Activated naive CD8-positive, alpha-beta T cell treated with anti-CD3 and anti-CD28 coated beads, Interleukin-2, amount 10 ng/mL, durations not matched to agents 7 days and 5 days (primary cell): ENCODE data around the gene DYNLT1. TPM values are rescaled to one million over a fixed set of nuclear protein-coding genes. Genes with fewer than 3 reads are reported as not detected.
A peak's percentile ranks its signal among the peaks of the same experiment; 100 is the strongest.
"Not testable (repeated sequence)": the region's sequence is repeated elsewhere in the genome, so short reads cannot be mapped to it uniquely, and the experiment has no call there.

ENCODE experiments used
- ATAC-seq: fragments of 150-1000 bp; cut with Tn5 transposase; one replicate; pipeline ENCODE4 v1.10.0; 2021; ENCODE audit warnings: low read depth, moderate library complexity
- POLR2A ChIA-PET: fragments of 350-600 bp; sonication (Branson Sonifier 250); formaldehyde crosslinking; loops from one replicate; lab custom pipeline; 2021; ENCODE audit warnings: antibody characterized with exemption; lab: Charles Lee
- DNase-seq: peaks from one replicate; pipeline ENCODE4 v3.0.0; 2021
- H3K27ac Mint-ChIP-seq: one replicate; pipeline ENCODE4 v1.8.0; 2022; ENCODE audit warnings: mild to moderate bottlenecking, mixed read lengths
- H3K27me3 Mint-ChIP-seq: one replicate; pipeline ENCODE4 v1.8.0; 2022; ENCODE audit warnings: mild to moderate bottlenecking, moderate library complexity, mixed read lengths
- H3K36me3 Mint-ChIP-seq: one replicate; pipeline ENCODE4 v1.8.0; 2021; ENCODE audit warnings: mild to moderate bottlenecking, mixed read lengths
- H3K4me1 Mint-ChIP-seq: one replicate; pipeline ENCODE4 v1.8.0; 2021; ENCODE audit warnings: mixed read lengths
- H3K4me3 Mint-ChIP-seq: one replicate; pipeline ENCODE4 v1.8.0; 2022; ENCODE audit warnings: mild to moderate bottlenecking, moderate library complexity, mixed read lengths
- H3K9me3 Mint-ChIP-seq: one replicate; pipeline ENCODE4 v1.8.0; 2021; ENCODE audit warnings: mixed read lengths
- total RNA-seq, 2 experiments: library from RNA; stranded (reverse); gene quantifications; one replicate each; pipeline ENCODE4 v1.2.3, GENCODE V29; 2021

DYNLT1 gene
- total RNA-seq, 2 experiments from 2014 or later, result 99.9 to 102 TPM

DNA sequence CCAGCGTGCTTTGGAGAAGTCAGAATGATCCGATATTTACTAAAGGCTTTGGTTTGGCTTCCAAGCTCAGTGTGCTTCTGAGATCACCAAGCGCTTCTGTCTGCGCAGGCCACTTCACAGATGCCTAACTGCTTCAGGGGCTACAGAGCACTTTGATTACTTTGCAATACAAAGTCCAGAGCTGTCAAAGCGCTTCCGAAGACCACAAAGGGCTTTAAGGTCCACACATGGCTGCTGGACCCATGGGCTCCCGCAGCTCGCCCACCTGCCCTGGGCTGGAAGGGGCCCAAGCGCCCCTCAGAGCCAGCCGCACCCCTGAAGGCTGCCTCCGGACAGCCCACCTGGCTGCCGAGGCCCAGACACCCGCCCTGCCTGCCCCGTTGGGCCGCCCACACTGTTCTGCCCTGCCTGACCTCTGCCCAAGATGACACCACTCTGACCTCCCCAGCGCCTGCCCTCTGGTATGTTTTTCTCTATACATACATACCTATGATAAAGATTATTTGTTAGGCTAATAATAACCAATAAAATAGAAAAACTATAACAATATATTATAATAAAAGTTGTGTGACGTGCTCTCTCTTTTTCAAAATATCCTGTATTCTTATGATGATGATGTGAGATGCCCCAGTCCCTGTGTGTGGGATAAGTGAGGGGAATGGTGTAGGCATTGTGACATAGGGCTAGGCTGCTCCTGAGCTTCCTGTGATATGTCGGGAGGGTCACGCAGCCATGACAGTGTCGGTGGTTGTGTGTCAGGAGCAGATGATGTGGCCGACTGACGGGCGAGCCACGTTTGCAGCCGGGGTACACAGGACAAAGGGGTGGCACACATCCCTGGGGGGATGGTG, 22.6 kb downstream of the DYNLT1 start:
- peaks cover 32% of the 10 kb centered on the region for H3K36me3 Mint-ChIP-seq

GRCh38 chr6:158620963-158621693, 23.4 kb downstream of the DYNLT1 start:
- POLR2A ChIA-PET, result interaction anchor here (1.2 kb wide), 1 partner anchor 62 kb away, joined by 3 read pairs; the partner anchor contains the start of gene TMEM181
- Mint-ChIP-seq H3K4me1 (peaks cover 3% of the 10 kb centered on the region), H3K4me3 (no peak overlapping the region), H3K36me3 (peaks cover 33% of the 10 kb centered on the region), H3K9me3 (no peaks in the 10 kb centered on the region), H3K27me3 (no peaks in the 10 kb centered on the region), H3K27ac (no peak overlapping the region)
- DNase-seq (no peak), ATAC-seq (no peak)

More for the DNA sequence above, 22.6 kb downstream of the DYNLT1 start:
- Mint-ChIP-seq H3K9me3 (no peaks in the 10 kb centered on the region), H3K27me3 (no peaks in the 10 kb centered on the region), H3K4me3 (no peak overlapping the region), H3K27ac (no peak overlapping the region), H3K4me1 (peaks cover 3% of the 10 kb centered on the region)
- no peak for ATAC-seq
- DNase-seq, result no peak
- POLR2A ChIA-PET, result no interaction called here

GRCh38 chr6:158619922-158620801, 24.4 kb downstream of the DYNLT1 start:
- Mint-ChIP-seq H3K4me3 (no peak overlapping the region), H3K27me3 (no peaks in the 10 kb centered on the region), H3K9me3 (no peaks in the 10 kb centered on the region), H3K36me3 (peaks cover 39% of the 10 kb centered on the region), H3K27ac (peak overlapping the region; percentile 36), H3K4me1 (peaks cover 3% of the 10 kb centered on the region)
- DNase-seq (no peak), ATAC-seq (no peak)
- POLR2A ChIA-PET, result interaction anchor here (1.2 kb wide), 1 partner anchor 61 kb away, joined by 3 read pairs; the partner anchor contains the start of gene TMEM181

DNA sequence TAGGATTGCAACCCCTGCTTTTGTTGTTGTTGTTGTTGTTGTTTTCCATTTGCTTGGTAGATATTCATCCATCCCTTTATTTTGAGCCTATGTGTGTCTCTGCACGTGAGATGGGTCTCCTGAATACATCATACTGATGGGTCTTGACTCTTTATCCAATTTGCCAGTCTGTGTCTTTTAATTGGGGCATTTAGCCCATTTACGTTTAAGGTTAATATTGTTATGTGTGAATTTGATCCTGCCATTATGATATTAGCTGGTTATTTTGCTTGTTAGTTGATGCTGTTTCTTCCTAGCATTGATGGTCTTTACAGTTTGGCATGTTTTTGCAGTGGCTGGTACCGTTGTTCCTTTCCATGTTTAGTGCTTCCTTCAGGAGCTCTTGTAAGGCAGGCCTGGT, 26.3 kb downstream of the DYNLT1 start:
- H3K36me3 Mint-ChIP-seq, result peaks cover 50% of the 10 kb centered on the region
- H3K9me3 Mint-ChIP-seq, H3K4me3 Mint-ChIP-seq, ATAC-seq, POLR2A ChIA-PET, H3K4me1 Mint-ChIP-seq, DNase-seq, H3K27ac Mint-ChIP-seq, H3K27me3 Mint-ChIP-seq: not testable (repeated sequence)

DNA sequence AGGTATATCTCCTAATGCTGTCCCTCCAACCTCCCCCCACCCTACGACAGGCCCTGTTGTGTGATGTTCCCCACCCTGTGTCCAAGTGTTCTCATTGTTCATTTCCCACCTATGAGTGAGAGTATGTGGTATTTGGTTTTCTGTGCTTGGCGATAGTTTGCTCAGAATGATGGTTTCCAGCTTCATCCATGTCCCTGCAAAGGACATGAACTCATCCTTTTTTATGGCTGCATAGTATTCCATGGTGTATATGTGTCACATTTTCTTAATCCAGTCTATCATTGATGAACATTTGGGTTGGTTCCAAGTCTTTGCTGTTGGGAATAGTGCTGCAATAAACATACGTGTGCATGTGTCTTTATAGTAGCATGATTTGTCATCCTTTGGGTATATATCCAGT, 29.9 kb downstream of the DYNLT1 start:
- H3K4me3 Mint-ChIP-seq, H3K4me1 Mint-ChIP-seq, H3K27me3 Mint-ChIP-seq, POLR2A ChIA-PET, H3K27ac Mint-ChIP-seq, H3K9me3 Mint-ChIP-seq, DNase-seq, ATAC-seq: not testable (repeated sequence)
- peaks cover 52% of the 10 kb centered on the region for H3K36me3 Mint-ChIP-seq

DNA sequence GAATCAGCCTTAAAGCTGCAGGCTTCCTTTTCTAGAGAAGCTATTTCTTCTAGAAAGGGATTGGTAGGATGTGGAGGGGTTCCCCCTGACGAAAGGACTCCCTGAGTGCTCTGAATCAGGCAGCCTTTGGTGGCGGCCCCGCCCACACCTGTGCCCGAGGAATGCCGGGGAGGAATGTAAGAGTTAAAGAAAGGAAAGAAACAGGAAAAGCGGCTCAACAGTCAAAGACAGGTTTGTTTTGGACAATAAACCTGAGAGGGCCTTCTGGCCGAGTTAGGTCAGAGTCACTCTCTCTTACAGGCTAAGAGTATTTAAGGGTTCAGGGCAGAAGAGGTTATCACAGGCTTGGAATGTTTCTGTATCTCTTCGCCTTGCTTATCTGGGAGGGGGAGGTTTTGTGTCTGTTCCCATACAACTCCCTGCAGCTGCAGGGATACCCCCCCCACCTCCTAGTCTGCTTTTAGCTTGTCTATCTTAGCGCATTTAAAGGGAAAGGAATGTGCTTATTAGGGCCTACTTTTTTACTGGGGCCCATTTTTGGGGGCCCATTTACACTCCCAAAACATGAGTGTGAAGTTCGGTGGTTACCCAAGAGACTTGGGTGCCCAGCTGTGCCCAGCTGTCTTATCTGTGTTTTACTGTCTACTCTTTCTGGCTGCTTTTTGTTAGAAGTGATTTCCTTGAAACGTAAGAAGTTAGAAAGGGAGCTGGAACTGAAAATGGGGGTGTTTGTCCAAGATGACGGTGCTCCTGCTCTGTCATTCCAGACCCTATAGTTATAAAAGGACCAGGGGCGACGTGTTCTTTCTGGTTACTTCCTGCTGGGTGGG, 32.8 kb downstream of the DYNLT1 start:
- Mint-ChIP-seq H3K4me3 (no peak overlapping the region), H3K4me1 (no peaks in the 10 kb centered on the region), H3K27ac (no peak overlapping the region), H3K27me3 (no peaks in the 10 kb centered on the region), H3K36me3 (peaks cover 34% of the 10 kb centered on the region), H3K9me3 (peaks cover 4% of the 10 kb centered on the region)
- ATAC-seq, result no peak
- POLR2A ChIA-PET, result interaction anchor here (1.1 kb wide), 1 partner anchor 163 kb away, joined by 5 read pairs; no protein-coding TSS in a partner anchor
- DNase-seq, result no peak

DNA sequence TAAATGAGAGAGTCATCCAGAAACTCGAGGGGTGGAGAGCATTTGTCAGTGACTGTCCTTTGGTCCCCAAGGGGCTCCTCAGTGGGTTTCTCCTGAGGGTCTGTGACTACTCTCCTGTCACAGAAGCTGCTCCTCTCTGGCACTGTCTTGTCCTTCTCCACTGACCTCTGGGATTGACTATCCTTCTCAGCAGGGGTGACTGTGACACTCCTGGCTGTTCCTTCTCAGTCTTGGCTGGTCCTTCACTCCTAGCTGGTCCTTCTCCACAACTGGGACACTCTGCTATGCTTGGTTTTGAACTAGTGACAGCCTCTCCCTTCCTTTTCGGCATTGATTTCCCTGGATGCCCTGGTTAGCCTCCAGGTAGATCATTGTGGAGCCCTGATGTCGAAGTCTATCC, 33.5 kb downstream of the DYNLT1 start:
- Mint-ChIP-seq H3K27ac (no peak overlapping the region), H3K4me1 (no peaks in the 10 kb centered on the region), H3K4me3 (no peak overlapping the region), H3K36me3 (peaks cover 28% of the 10 kb centered on the region), H3K9me3 (peaks cover 4% of the 10 kb centered on the region), H3K27me3 (no peaks in the 10 kb centered on the region)
- POLR2A ChIA-PET, result no interaction called here
- ATAC-seq, result no peak
- DNase-seq, result no peak

- H3K4me3 Mint-ChIP-seq, result no peak overlapping the region
- no peak overlapping the region for H3K27ac Mint-ChIP-seq
- POLR2A ChIA-PET, result no interaction called here
- no peaks in the 10 kb centered on the region for H3K4me1 Mint-ChIP-seq
- peaks cover 4% of the 10 kb centered on the region for H3K9me3 Mint-ChIP-seq
- peaks cover 27% of the 10 kb centered on the region for H3K36me3 Mint-ChIP-seq
- H3K27me3 Mint-ChIP-seq, result no peaks in the 10 kb centered on the region
- DNase-seq (no peak), ATAC-seq (no peak)
These were observed 34.1 kb downstream of the DYNLT1 start for GRCh38 chr6:158610319-158610968.

- Mint-ChIP-seq H3K27ac (no peak overlapping the region), H3K27me3 (no peaks in the 10 kb centered on the region), H3K9me3 (peaks cover 2% of the 10 kb centered on the region), H3K4me3 (no peak overlapping the region), H3K4me1 (no peaks in the 10 kb centered on the region), H3K36me3 (peaks cover 20% of the 10 kb centered on the region)
- no peak for DNase-seq
- no peak for ATAC-seq
- POLR2A ChIA-PET, result no interaction called here
These were observed 34.9 kb downstream of the DYNLT1 start for GRCh38 chr6:158609455-158610155.

DNA sequence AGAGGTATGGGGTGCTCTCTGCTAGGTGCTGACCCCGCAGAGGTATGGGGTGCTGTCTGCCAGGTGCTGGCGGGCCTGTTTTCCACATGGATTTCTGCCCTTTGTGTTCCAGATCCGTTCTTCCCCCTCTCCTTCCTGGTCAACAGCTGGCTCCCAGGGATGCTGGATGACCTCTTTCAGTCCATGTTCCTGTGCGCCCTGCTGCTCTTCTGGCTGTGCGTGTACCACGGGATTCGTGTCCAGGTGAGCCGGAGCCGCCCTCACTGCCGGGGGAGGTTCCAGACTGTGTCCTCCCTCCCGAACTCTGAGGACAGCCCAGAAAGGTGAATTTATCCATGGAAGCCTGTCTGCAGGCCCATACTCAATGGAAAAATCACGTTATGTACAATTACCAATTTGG, 36.3 kb downstream of the DYNLT1 start:
- POLR2A ChIA-PET, result no interaction called here
- DNase-seq, result no peak

DNA sequence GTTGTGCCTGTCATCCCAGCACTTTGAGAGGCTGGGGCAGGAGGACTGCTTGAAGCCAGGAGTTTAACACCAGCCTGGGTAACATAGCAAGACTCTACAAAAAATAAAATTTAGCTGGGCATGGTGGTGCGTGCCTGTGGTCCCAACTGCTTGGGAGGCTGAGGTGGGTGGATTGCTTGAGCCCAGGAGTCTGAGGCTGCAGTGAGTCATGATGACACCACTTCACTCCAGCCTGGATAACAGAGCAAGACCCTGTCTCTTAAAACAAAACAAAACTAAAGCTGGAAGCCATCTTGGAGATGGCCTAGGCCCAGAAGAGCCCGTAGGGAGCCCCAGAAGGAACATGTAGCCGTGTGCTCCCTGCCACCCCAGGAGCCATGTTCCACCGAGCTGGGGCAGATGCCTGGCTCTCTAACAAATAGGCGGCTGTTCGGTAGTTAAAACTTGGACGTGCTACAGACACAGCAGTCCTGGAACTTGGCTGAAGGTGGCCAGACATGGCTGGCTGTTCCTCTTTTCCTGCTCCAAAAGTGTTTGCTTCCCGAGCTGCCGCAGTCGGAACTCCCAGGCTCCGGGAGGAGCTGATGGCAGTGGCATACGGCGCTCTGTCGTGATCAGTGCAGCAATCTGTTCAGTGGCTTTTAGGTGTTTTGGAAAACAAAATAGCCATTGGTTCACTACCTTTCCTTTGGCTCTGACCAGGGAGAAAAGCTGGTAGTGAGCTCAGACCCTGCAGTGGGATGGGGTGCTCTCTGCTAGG, 37.0 kb downstream of the DYNLT1 start:
- no peak for ATAC-seq
- POLR2A ChIA-PET, result no interaction called here
- no peak overlapping the region for H3K27ac Mint-ChIP-seq
- no peaks in the 10 kb centered on the region for H3K9me3 Mint-ChIP-seq
- H3K4me1 Mint-ChIP-seq, result peaks cover 2% of the 10 kb centered on the region
- no peaks in the 10 kb centered on the region for H3K27me3 Mint-ChIP-seq
- H3K36me3 Mint-ChIP-seq, result peaks cover 14% of the 10 kb centered on the region
- DNase-seq, result no peak
- no peak overlapping the region for H3K4me3 Mint-ChIP-seq

More for the DNA sequence above, 36.3 kb downstream of the DYNLT1 start:
- H3K36me3 Mint-ChIP-seq, result peaks cover 16% of the 10 kb centered on the region
- peaks cover 2% of the 10 kb centered on the region for H3K4me1 Mint-ChIP-seq
- no peak for ATAC-seq
- H3K4me3 Mint-ChIP-seq, result no peak overlapping the region
- H3K27ac Mint-ChIP-seq, result no peak overlapping the region
- H3K9me3 Mint-ChIP-seq, result no peaks in the 10 kb centered on the region
- H3K27me3 Mint-ChIP-seq, result no peaks in the 10 kb centered on the region
